HEK293 (cell line): ENCODE measurements around the gene RABEP2.

Source experiments
- HOXC10 ChIP-seq: sonication (generic); formaldehyde crosslinking; IDR thresholded peaks from 2 replicates; pipeline ENCODE4 v1.8.1; 2023; ENCODE audit warnings: mild to moderate bottlenecking, missing genetic modification reagents
- MEIS1 ChIP-seq: sonication (generic); formaldehyde crosslinking; IDR thresholded peaks from 2 replicates; pipeline ENCODE4 v1.8.1; 2022; ENCODE audit warnings: missing genetic modification reagents, mild to moderate bottlenecking, borderline replicate concordance
- REPIN1 ChIP-seq: fragments of 450-650 bp; formaldehyde crosslinking; IDR thresholded peaks from 2 replicates; pipeline ENCODE4 v1.5.1; 2017; ENCODE audit warnings: missing biosample characterization, missing genetic modification characterization, low read depth
- ZBTB48 ChIP-seq: fragments of 450-650 bp; formaldehyde crosslinking; IDR thresholded peaks from 2 replicates; pipeline ENCODE4 v1.5.1; 2016; ENCODE audit warnings: missing biosample characterization, missing genetic modification characterization
- ZFHX2 ChIP-seq: fragments of 450-650 bp; formaldehyde crosslinking; conservative IDR thresholded peaks from 2 replicates; pipeline ENCODE4 v1.5.1; 2016; ENCODE audit warnings: missing biosample characterization, missing genetic modification characterization
- ZFP3 ChIP-seq: fragments of 450-650 bp; formaldehyde crosslinking; IDR thresholded peaks from 2 replicates; pipeline ENCODE4 v1.5.1; 2016; ENCODE audit warnings: low read depth, missing biosample characterization, missing genetic modification characterization
- ZNF133 ChIP-seq: fragments of 450-650 bp; formaldehyde crosslinking; IDR thresholded peaks from 2 replicates; pipeline ENCODE4 v1.5.1; 2016; ENCODE audit warnings: missing biosample characterization, missing genetic modification characterization
- ZNF157 ChIP-seq: fragments of 450-650 bp; formaldehyde crosslinking; IDR thresholded peaks from 2 replicates; pipeline ENCODE4 v1.5.1; 2016; ENCODE audit warnings: missing biosample characterization, missing genetic modification characterization
- ZNF175 ChIP-seq: fragments of 450-650 bp; formaldehyde crosslinking; IDR thresholded peaks from 2 replicates; pipeline ENCODE4 v1.5.1; 2016; ENCODE audit warnings: missing biosample characterization, missing genetic modification characterization
- ZNF292 ChIP-seq: fragments of 450-650 bp; formaldehyde crosslinking; IDR thresholded peaks from 2 replicates; pipeline ENCODE4 v1.5.1; 2016; ENCODE audit warnings: low read depth, missing biosample characterization, missing genetic modification characterization, borderline replicate concordance
- ZNF76 ChIP-seq: fragments of 450-650 bp; formaldehyde crosslinking; IDR thresholded peaks from 2 replicates; pipeline ENCODE4; 2016; ENCODE audit warnings: low read depth, missing biosample characterization, missing genetic modification characterization, borderline replicate concordance
- TF ChIP-seq, protein P1 (sequence below): fragments of 450-650 bp; formaldehyde crosslinking; IDR thresholded peaks from 2 replicates; pipeline ENCODE4 v1.5.1; 2016; ENCODE audit warnings: missing biosample characterization, missing genetic modification characterization
- TF ChIP-seq, protein P2 (sequence below): IDR thresholded peaks from 2 replicates; pipeline ENCODE4 v1.6.1; 2011; ENCODE audit warnings: mild to moderate bottlenecking, low read depth, low read length, borderline replicate concordance
- TF ChIP-seq, protein P3 (sequence below): sonication (generic); formaldehyde crosslinking; IDR thresholded peaks from 2 replicates; pipeline ENCODE4 v1.8.1; 2022; ENCODE audit warnings: mild to moderate bottlenecking, moderate library complexity, missing genetic modification reagents
- TF ChIP-seq, protein P4 (sequence below): fragments of 450-650 bp; formaldehyde crosslinking; IDR thresholded peaks from 2 replicates; pipeline ENCODE4 v1.5.1; 2016; ENCODE audit warnings: missing biosample characterization, missing genetic modification characterization
- TF ChIP-seq, protein P5 (sequence below): fragments of 450-650 bp; formaldehyde crosslinking; conservative IDR thresholded peaks from 2 replicates; pipeline ENCODE4 v1.5.1; 2016; ENCODE audit warnings: low read depth, missing biosample characterization, missing genetic modification characterization
- TF ChIP-seq, protein P6 (sequence below): fragments of 450-650 bp; formaldehyde crosslinking; IDR thresholded peaks from 2 replicates; pipeline ENCODE4 v1.5.1; 2017; ENCODE audit warnings: missing biosample characterization, missing genetic modification characterization
- TF ChIP-seq, protein P7 (sequence below): fragments of 450-650 bp; formaldehyde crosslinking; IDR thresholded peaks from 2 replicates; pipeline ENCODE4 v1.5.1; 2016; ENCODE audit warnings: missing biosample characterization, missing genetic modification characterization
- TF ChIP-seq, protein P8 (sequence below): fragments of 450-650 bp; formaldehyde crosslinking; IDR thresholded peaks from 2 replicates; pipeline ENCODE4 v1.5.1; 2016; ENCODE audit warnings: missing biosample characterization, missing genetic modification characterization, borderline replicate concordance
- TF ChIP-seq, protein P9 (sequence below): fragments of 450-650 bp; formaldehyde crosslinking; IDR thresholded peaks from 2 replicates; pipeline ENCODE4 v1.5.1; 2016; ENCODE audit warnings: missing biosample characterization, missing genetic modification characterization

RABEP2 gene

DNA sequence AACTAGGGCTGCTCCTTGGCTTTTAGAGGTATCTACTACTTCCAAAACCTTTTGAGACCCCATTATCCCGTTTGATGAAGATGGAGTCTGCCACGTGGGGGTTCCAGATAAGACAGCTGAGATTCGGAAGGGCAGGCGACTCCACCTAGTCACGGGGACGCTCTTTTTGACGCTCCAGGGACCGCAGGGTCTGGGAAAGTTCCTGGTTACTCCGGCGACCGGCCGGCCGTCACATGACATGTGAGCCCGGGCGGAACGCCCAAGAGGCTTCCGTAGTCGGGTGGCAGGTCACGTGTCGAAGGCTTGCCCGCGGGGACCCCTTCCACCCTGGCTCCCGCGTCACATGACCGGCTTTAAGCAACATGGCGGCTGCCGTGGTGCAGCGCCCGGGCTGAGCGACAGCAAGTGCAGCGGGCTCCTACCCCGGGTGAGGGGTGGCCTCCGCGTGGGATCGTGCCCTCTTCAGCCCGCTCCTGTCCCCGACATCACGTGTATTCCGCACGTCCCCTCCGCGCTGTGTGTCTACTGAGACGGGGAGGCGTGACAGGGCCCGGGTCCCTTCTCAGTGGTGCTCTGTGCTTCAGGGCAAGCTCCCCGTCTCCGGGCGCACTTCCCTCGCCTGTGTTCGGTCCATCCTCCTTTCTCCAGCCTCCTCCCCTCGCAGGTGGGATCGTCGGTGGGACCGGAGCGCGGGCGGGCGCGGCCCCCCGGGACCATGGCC lies 49.6 kb upstream of the RABEP2 start, which contains the start of gene SPNS1 (continued):
- TF ChIP-seq, protein P1, sequence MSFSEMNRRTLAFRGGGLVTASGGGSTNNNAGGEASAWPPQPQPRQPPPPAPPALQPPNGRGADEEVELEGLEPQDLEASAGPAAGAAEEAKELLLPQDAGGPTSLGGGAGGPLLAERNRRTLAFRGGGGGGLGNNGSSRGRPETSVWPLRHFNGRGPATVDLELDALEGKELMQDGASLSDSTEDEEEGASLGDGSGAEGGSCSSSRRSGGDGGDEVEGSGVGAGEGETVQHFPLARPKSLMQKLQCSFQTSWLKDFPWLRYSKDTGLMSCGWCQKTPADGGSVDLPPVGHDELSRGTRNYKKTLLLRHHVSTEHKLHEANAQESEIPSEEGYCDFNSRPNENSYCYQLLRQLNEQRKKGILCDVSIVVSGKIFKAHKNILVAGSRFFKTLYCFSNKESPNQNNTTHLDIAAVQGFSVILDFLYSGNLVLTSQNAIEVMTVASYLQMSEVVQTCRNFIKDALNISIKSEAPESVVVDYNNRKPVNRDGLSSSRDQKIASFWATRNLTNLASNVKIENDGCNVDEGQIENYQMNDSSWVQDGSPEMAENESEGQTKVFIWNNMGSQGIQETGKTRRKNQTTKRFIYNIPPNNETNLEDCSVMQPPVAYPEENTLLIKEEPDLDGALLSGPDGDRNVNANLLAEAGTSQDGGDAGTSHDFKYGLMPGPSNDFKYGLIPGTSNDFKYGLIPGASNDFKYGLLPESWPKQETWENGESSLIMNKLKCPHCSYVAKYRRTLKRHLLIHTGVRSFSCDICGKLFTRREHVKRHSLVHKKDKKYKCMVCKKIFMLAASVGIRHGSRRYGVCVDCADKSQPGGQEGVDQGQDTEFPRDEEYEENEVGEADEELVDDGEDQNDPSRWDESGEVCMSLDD (tag by site-specific recombination) = peak; percentile 90
- peak; percentile 34; the same call in 1 of the 2 replicates for TF ChIP-seq ZNF133 (tag by site-specific recombination)
- TF ChIP-seq ZFP3 = no peak
- TF ChIP-seq, protein P2, sequence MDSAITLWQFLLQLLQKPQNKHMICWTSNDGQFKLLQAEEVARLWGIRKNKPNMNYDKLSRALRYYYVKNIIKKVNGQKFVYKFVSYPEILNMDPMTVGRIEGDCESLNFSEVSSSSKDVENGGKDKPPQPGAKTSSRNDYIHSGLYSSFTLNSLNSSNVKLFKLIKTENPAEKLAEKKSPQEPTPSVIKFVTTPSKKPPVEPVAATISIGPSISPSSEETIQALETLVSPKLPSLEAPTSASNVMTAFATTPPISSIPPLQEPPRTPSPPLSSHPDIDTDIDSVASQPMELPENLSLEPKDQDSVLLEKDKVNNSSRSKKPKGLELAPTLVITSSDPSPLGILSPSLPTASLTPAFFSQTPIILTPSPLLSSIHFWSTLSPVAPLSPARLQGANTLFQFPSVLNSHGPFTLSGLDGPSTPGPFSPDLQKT = no peak
- TF ChIP-seq, protein P3, sequence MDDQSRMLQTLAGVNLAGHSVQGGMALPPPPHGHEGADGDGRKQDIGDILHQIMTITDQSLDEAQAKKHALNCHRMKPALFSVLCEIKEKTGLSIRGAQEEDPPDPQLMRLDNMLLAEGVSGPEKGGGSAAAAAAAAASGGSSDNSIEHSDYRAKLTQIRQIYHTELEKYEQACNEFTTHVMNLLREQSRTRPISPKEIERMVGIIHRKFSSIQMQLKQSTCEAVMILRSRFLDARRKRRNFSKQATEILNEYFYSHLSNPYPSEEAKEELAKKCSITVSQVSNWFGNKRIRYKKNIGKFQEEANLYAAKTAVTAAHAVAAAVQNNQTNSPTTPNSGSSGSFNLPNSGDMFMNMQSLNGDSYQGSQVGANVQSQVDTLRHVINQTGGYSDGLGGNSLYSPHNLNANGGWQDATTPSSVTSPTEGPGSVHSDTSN (CRISPR knock-in tag) = peak; percentile 62
- TF ChIP-seq, protein P4, sequence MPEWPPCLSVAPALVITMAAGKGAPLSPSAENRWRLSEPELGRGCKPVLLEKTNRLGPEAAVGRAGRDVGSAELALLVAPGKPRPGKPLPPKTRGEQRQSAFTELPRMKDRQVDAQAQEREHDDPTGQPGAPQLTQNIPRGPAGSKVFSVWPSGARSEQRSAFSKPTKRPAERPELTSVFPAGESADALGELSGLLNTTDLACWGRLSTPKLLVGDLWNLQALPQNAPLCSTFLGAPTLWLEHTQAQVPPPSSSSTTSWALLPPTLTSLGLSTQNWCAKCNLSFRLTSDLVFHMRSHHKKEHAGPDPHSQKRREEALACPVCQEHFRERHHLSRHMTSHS (tag by site-specific recombination) = no peak
- TF ChIP-seq ZBTB48 (tag by site-specific recombination) = peak; percentile 86
- TF ChIP-seq, protein P5, sequence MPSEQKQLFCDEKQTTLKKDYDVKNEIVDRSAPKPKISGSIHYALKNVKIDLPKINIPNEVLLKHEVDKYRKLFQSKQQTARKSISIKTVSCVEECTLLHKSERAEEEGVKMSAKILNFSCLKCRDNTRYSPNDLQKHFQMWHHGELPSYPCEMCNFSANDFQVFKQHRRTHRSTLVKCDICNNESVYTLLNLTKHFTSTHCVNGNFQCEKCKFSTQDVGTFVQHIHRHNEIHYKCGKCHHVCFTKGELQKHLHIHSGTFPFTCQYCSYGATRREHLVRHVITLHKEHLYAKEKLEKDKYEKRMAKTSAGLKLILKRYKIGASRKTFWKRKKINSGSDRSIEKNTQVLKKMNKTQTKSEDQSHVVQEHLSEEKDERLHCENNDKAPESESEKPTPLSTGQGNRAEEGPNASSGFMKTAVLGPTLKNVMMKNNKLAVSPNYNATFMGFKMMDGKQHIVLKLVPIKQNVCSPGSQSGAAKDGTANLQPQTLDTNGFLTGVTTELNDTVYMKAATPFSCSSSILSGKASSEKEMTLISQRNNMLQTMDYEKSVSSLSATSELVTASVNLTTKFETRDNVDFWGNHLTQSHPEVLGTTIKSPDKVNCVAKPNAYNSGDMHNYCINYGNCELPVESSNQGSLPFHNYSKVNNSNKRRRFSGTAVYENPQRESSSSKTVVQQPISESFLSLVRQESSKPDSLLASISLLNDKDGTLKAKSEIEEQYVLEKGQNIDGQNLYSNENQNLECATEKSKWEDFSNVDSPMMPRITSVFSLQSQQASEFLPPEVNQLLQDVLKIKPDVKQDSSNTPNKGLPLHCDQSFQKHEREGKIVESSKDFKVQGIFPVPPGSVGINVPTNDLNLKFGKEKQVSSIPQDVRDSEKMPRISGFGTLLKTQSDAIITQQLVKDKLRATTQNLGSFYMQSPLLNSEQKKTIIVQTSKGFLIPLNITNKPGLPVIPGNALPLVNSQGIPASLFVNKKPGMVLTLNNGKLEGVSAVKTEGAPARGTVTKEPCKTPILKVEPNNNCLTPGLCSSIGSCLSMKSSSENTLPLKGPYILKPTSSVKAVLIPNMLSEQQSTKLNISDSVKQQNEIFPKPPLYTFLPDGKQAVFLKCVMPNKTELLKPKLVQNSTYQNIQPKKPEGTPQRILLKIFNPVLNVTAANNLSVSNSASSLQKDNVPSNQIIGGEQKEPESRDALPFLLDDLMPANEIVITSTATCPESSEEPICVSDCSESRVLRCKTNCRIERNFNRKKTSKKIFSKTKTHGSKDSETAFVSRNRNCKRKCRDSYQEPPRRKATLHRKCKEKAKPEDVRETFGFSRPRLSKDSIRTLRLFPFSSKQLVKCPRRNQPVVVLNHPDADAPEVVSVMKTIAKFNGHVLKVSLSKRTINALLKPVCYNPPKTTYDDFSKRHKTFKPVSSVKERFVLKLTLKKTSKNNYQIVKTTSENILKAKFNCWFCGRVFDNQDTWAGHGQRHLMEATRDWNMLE (tag by site-specific recombination) = peak; percentile 46; the same call in 1 of the 2 replicates
- peak; percentile 84 for TF ChIP-seq ZNF76 (tag by site-specific recombination)
- no peak for TF ChIP-seq ZFHX2 (tag by site-specific recombination)
- no peak for TF ChIP-seq ZNF292 (tag by site-specific recombination)
- TF ChIP-seq MEIS1 (CRISPR knock-in tag) = no peak
- TF ChIP-seq, protein P6, sequence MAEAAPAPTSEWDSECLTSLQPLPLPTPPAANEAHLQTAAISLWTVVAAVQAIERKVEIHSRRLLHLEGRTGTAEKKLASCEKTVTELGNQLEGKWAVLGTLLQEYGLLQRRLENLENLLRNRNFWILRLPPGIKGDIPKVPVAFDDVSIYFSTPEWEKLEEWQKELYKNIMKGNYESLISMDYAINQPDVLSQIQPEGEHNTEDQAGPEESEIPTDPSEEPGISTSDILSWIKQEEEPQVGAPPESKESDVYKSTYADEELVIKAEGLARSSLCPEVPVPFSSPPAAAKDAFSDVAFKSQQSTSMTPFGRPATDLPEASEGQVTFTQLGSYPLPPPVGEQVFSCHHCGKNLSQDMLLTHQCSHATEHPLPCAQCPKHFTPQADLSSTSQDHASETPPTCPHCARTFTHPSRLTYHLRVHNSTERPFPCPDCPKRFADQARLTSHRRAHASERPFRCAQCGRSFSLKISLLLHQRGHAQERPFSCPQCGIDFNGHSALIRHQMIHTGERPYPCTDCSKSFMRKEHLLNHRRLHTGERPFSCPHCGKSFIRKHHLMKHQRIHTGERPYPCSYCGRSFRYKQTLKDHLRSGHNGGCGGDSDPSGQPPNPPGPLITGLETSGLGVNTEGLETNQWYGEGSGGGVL (tag by site-specific recombination) = no peak
- TF ChIP-seq, protein P7, sequence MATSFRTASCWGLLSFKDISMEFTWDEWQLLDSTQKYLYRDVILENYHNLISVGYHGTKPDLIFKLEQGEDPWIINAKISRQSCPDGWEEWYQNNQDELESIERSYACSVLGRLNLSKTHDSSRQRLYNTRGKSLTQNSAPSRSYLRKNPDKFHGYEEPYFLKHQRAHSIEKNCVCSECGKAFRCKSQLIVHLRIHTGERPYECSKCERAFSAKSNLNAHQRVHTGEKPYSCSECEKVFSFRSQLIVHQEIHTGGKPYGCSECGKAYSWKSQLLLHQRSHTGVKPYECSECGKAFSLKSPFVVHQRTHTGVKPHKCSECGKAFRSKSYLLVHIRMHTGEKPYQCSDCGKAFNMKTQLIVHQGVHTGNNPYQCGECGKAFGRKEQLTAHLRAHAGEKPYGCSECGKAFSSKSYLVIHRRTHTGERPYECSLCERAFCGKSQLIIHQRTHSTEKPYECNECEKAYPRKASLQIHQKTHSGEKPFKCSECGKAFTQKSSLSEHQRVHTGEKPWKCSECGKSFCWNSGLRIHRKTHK (tag by site-specific recombination) = no peak
- TF ChIP-seq ZNF157 = no peak
- TF ChIP-seq, protein P8, sequence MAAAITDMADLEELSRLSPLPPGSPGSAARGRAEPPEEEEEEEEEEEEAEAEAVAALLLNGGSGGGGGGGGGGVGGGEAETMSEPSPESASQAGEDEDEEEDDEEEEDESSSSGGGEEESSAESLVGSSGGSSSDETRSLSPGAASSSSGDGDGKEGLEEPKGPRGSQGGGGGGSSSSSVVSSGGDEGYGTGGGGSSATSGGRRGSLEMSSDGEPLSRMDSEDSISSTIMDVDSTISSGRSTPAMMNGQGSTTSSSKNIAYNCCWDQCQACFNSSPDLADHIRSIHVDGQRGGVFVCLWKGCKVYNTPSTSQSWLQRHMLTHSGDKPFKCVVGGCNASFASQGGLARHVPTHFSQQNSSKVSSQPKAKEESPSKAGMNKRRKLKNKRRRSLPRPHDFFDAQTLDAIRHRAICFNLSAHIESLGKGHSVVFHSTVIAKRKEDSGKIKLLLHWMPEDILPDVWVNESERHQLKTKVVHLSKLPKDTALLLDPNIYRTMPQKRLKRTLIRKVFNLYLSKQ (tag by site-specific recombination) = no peak
- TF ChIP-seq HOXC10 (CRISPR knock-in tag) = no peak
- TF ChIP-seq ZNF175 = no peak
- no peak for TF ChIP-seq REPIN1
- TF ChIP-seq, protein P9, sequence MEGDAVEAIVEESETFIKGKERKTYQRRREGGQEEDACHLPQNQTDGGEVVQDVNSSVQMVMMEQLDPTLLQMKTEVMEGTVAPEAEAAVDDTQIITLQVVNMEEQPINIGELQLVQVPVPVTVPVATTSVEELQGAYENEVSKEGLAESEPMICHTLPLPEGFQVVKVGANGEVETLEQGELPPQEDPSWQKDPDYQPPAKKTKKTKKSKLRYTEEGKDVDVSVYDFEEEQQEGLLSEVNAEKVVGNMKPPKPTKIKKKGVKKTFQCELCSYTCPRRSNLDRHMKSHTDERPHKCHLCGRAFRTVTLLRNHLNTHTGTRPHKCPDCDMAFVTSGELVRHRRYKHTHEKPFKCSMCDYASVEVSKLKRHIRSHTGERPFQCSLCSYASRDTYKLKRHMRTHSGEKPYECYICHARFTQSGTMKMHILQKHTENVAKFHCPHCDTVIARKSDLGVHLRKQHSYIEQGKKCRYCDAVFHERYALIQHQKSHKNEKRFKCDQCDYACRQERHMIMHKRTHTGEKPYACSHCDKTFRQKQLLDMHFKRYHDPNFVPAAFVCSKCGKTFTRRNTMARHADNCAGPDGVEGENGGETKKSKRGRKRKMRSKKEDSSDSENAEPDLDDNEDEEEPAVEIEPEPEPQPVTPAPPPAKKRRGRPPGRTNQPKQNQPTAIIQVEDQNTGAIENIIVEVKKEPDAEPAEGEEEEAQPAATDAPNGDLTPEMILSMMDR (tag by site-specific recombination) = no peak
